HCT116 (cell line): ENCODE data around the gene NALCN. TPM values are rescaled to one million over a fixed set of nuclear protein-coding genes. Genes with fewer than 3 reads are reported as not detected.

ENCODE experiments used
- ATAC-seq: fragments of 200-7000 bp; cut with Tn5 transposase; 2 replicates; pipeline ENCODE4 v1.9.1; 2020; ENCODE audit warnings: mild to moderate bottlenecking, moderate library complexity
- BruUV-seq: library from RNA; stranded (reverse); fragments of 400-500 nt; replicated peaks from 2 replicates; lab custom pipeline; 2021; lab: Mats Ljungman, UMichigan
- CTCF ChIA-PET: fragments of 300-600 bp; sonication (Branson Sonifier 250); formaldehyde crosslinking; loops from one replicate; lab custom pipeline; 2021; ENCODE audit warnings: antibody characterized with exemption; lab: Charles Lee
- POLR2A ChIA-PET: fragments of 300-600, 350-600 bp; sonication (Branson Sonifier 250); formaldehyde crosslinking; loops from one replicate; lab custom pipeline; 2021; ENCODE audit warnings: antibody characterized with exemption; lab: Charles Lee
- RAD21 ChIA-PET, 2 experiments: fragments of 300-600 bp; sonication (Branson Sonifier 250); formaldehyde crosslinking; loops; one replicate each; lab custom pipeline; 2023; ENCODE audit warnings: low total read pairs in 2 of 2; ENCODE audit not compliant: uncharacterized antibody in 2 of 2, unreplicated experiment in 2 of 2, low non-redundant PET in 1 of 2; lab: Charles Lee
- DNase-seq: peaks from one replicate; pipeline ENCODE4 v3.0.0-alpha.2; 2010; ENCODE audit warnings: low read depth, low spot score
- H2AFZ ChIP-seq: fragments of 200-600 bp; shearing (Covaris generic), sonication (generic); 2 replicates; pipeline ENCODE4 v1.6.1; 2017; ENCODE audit warnings: low read depth, mixed run types, mixed read lengths, antibody characterized with exemption, low read length; ENCODE audit not compliant: poor library complexity, severe bottlenecking
- H3K27ac ChIP-seq: 2 replicates; pipeline ENCODE4 v1.5.1; 2012; ENCODE audit warnings: low read depth, low read length
- H3K27me3 ChIP-seq: fragments of 200-600 bp; sonication (generic); 2 replicates; pipeline ENCODE4 v1.6.1; 2016; ENCODE audit warnings: mixed run types, low read length, mixed read lengths; ENCODE audit not compliant: insufficient read depth
- H3K36me3 ChIP-seq, 2 experiments: fragments of 200-500 bp in 1 of 2; fragments of 200-600 bp in 1 of 2; sonication (Bioruptor generic) in 1 of 2; sonication (generic) in 1 of 2; 2 replicates each; pipeline versions ENCODE4 v1.5.1 to v1.6.1; 2014 to 2016; ENCODE audit warnings: low read length in 2 of 2, inconsistent platforms in 1 of 2, mixed read lengths in 1 of 2, mixed run types in 1 of 2; ENCODE audit not compliant: insufficient read depth in 2 of 2, control insufficient read depth in 1 of 2
- H3K4me1 ChIP-seq, 2 experiments: fragments of 200-600 bp in 1 of 2; sonication (generic) in 1 of 2; 2 replicates each; pipeline versions ENCODE4 v1.5.1 to v1.6.1; 2012 to 2017; ENCODE audit warnings: low read length in 2 of 2, inconsistent platforms in 1 of 2, mild to moderate bottlenecking in 1 of 2, mixed read lengths in 1 of 2, mixed run types in 1 of 2, moderate library complexity in 1 of 2; ENCODE audit not compliant: insufficient read depth in 2 of 2, control insufficient read depth in 1 of 2
- H3K4me2 ChIP-seq: fragments of 200-600 bp; sonication (generic); 2 replicates; pipeline ENCODE4 v1.6.1; 2017; ENCODE audit warnings: mixed run types, low read length, mixed read lengths
- H3K4me3 ChIP-seq, 2 experiments: fragments of 200-600 bp in 1 of 2; sonication (generic) in 1 of 2; replicated peaks in 1 of 2; 2 replicates each; pipeline ENCODE4 v1.5.1; 2011 to 2016; ENCODE audit warnings: low read length in 2 of 2, control low read depth in 1 of 2, low read depth in 1 of 2, mild to moderate bottlenecking in 1 of 2, mixed read lengths in 1 of 2, mixed run types in 1 of 2
- H3K79me2 ChIP-seq: fragments of 200-600 bp; sonication (generic); 2 replicates; pipeline ENCODE4 v1.6.1; 2017; ENCODE audit warnings: mild to moderate bottlenecking, mixed run types, low read length, moderate library complexity, mixed read lengths; ENCODE audit not compliant: insufficient read depth
- H3K9ac ChIP-seq: fragments of 200-600 bp; sonication (generic); 2 replicates; pipeline ENCODE4 v1.6.1; 2016; ENCODE audit warnings: low read length, mixed read lengths
- H3K9me2 ChIP-seq: fragments of 200-600 bp; sonication (generic), shearing (Covaris generic); 2 replicates; pipeline ENCODE4 v1.6.1; 2017; ENCODE audit warnings: mixed run types, mild to moderate bottlenecking, moderate library complexity; ENCODE audit not compliant: insufficient read depth
- H3K9me3 ChIP-seq, 2 experiments: fragments of 200-500 bp in 1 of 2; fragments of 200-600 bp in 1 of 2; sonication (Bioruptor generic) in 1 of 2; sonication (generic) in 1 of 2; 2 replicates each; pipeline ENCODE4 v1.6.1; 2014 to 2017; ENCODE audit warnings: low read length in 2 of 2, mixed read lengths in 2 of 2, inconsistent platforms in 1 of 2, low read depth in 1 of 2, mild to moderate bottlenecking in 1 of 2, mixed run types in 1 of 2, moderate library complexity in 1 of 2; ENCODE audit not compliant: control insufficient read depth in 1 of 2, insufficient read depth in 1 of 2
- H4K20me1 ChIP-seq: fragments of 200-600 bp; sonication (generic), shearing (Covaris generic); 2 replicates; pipeline ENCODE4 v1.6.1; 2017; ENCODE audit warnings: mixed run types, mild to moderate bottlenecking, moderate library complexity; ENCODE audit not compliant: insufficient read depth
- CBX3 ChIP-seq: IDR thresholded peaks from 2 replicates; pipeline ENCODE4 v1.6.1; 2012; ENCODE audit warnings: low read depth
- CEBPB ChIP-seq: IDR thresholded peaks from 2 replicates; pipeline ENCODE4 v1.6.1; 2012; ENCODE audit warnings: low read depth
- ELF1 ChIP-seq: IDR thresholded peaks from 2 replicates; pipeline ENCODE4 v1.6.1; 2012; ENCODE audit warnings: low read depth, borderline replicate concordance
- EZH2 ChIP-seq: fragments of 200-600 bp; sonication (generic); IDR thresholded peaks from 2 replicates; pipeline ENCODE4 v1.6.1; 2017; ENCODE audit warnings: antibody characterized with exemption, mixed run types
- EZH2phosphoT487 ChIP-seq: fragments of 200-600 bp; IDR thresholded peaks from 2 replicates; pipeline ENCODE4 v1.6.1; 2018; ENCODE audit warnings: antibody characterized with exemption, borderline replicate concordance
- JUND ChIP-seq: IDR thresholded peaks from 2 replicates; pipeline ENCODE4 v1.6.1; 2012
- SIN3A ChIP-seq: IDR thresholded peaks from 2 replicates; pipeline ENCODE4 v1.6.1; 2012; ENCODE audit warnings: low read depth
- SP1 ChIP-seq: IDR thresholded peaks from 2 replicates; pipeline ENCODE4 v1.6.1; 2012; ENCODE audit warnings: low read depth
- TCF7L2 ChIP-seq: IDR thresholded peaks from 2 replicates; pipeline ENCODE4 v1.7.0; 2011; ENCODE audit warnings: borderline replicate concordance, inconsistent platforms; ENCODE audit not compliant: insufficient read depth, insufficient read length; ENCODE audit errors: extremely low read depth
- YY1 ChIP-seq: IDR thresholded peaks from 2 replicates; pipeline ENCODE4 v1.6.1; 2011; ENCODE audit warnings: low read length, low read depth, moderate library complexity, mild to moderate bottlenecking; ENCODE audit not compliant: insufficient replicate concordance; ENCODE audit errors: extremely low read depth
- ZNF274 ChIP-seq: fragments of 200-500 bp; sonication (Bioruptor generic); IDR thresholded peaks from 2 replicates; pipeline ENCODE4 v1.6.1; 2014; ENCODE audit warnings: mild to moderate bottlenecking, low read depth, low read length, inconsistent platforms
- intact Hi-C: fragments of 100-400 bp; cut with micrococcal nuclease; formaldehyde crosslinking; loops from 2 replicates; pipeline ENCODE4 v1.10.0; 2022
- total RNA-seq: library from RNA; stranded (reverse); gene quantifications from one replicate; pipeline ENCODE4 v1.2.1, GENCODE V29; 2021; ENCODE audit not compliant: unreplicated experiment
- TF ChIP-seq, protein P1 (sequence below): IDR thresholded peaks from 2 replicates; pipeline ENCODE4 v1.6.1; 2012
- TF ChIP-seq, protein P2 (sequence below), 3 experiments: fragments of 200-600 bp in 1 of 3; sonication (generic) in 1 of 3; IDR thresholded peaks in 2 of 3; conservative IDR thresholded peaks in 1 of 3; 2 replicates each; pipeline ENCODE4 v1.5.1; 2012 to 2017; ENCODE audit warnings: low read depth in 2 of 3, low read length in 2 of 3, antibody characterized with exemption in 1 of 3, borderline replicate concordance in 1 of 3, control low read depth in 1 of 3, mild to moderate bottlenecking in 1 of 3, mixed read lengths in 1 of 3, mixed run types in 1 of 3, moderate library complexity in 1 of 3; ENCODE audit not compliant: insufficient read depth in 1 of 3
- TF ChIP-seq, protein P3 (sequence below): IDR thresholded peaks from 2 replicates; pipeline ENCODE4 v1.6.1; 2012; ENCODE audit warnings: low read depth

Gene NALCN
- total RNA-seq, 1 experiment from 2014 or later = not detected

DNA sequence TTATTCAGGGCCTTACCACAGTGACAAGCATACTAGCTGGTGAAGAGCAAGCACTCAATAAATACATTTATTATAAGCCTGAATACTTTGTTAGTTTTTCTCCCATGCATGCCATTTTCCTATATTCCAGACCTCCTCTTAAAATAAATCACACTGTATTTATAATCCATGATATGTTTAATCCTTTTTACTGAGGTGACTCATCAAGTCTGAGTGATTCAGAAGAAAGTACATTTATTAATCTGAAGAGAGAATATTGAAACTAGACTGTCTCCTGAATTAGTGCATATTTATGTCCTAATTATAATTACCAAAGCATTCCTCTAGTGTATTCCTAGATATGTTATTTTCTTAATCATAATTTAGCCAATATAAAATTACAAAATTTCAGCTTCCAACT is 323.3 kb downstream of the NALCN start:
- BruUV-seq = no TSS peak
- CTCF ChIA-PET = interaction anchor here (1.4 kb wide), 1 partner anchor 35 kb away, joined by 4 read pairs; no protein-coding TSS in a partner anchor

More for the DNA sequence above, 323.3 kb downstream of the NALCN start:
- Histone ChIP-seq H3K9me2 (no peaks in the 10 kb centered on the region), H3K27me3 (peaks cover 7% of the 10 kb centered on the region; the same call in 1 of the 2 replicates), H4K20me1 (no peaks in the 10 kb centered on the region), H3K4me1 (no peaks in the 10 kb centered on the region), H3K79me2 (no peaks in the 10 kb centered on the region), H3K9ac (no peak overlapping the region), H2AFZ (no peak overlapping the region), H3K36me3 (no peaks in the 10 kb centered on the region), H3K4me2 (no peak overlapping the region)
- RAD21 ChIA-PET = no interaction called here
- POLR2A ChIA-PET = no interaction called here
- intact Hi-C loops = no loop called here
- no peak for DNase-seq
- ATAC-seq = no peak
- no peak for TF ChIP-seq SIN3A
- TF ChIP-seq ELF1 = no peak
- TF ChIP-seq, protein P1, sequence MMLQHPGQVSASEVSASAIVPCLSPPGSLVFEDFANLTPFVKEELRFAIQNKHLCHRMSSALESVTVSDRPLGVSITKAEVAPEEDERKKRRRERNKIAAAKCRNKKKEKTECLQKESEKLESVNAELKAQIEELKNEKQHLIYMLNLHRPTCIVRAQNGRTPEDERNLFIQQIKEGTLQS = no peak
- TF ChIP-seq CEBPB = no peak
- TF ChIP-seq CBX3 = no peak
- TF ChIP-seq EZH2phosphoT487 = no peak
- TF ChIP-seq, protein P2, sequence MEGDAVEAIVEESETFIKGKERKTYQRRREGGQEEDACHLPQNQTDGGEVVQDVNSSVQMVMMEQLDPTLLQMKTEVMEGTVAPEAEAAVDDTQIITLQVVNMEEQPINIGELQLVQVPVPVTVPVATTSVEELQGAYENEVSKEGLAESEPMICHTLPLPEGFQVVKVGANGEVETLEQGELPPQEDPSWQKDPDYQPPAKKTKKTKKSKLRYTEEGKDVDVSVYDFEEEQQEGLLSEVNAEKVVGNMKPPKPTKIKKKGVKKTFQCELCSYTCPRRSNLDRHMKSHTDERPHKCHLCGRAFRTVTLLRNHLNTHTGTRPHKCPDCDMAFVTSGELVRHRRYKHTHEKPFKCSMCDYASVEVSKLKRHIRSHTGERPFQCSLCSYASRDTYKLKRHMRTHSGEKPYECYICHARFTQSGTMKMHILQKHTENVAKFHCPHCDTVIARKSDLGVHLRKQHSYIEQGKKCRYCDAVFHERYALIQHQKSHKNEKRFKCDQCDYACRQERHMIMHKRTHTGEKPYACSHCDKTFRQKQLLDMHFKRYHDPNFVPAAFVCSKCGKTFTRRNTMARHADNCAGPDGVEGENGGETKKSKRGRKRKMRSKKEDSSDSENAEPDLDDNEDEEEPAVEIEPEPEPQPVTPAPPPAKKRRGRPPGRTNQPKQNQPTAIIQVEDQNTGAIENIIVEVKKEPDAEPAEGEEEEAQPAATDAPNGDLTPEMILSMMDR (IDR thresholded peaks at IDR 0.05 in 2 of 3, conservative IDR thresholded peaks at IDR 0.05 in 1 of 3; ENCODE audit: borderline replicate concordance in 1 of 3, insufficient read depth in 1 of 3, low read depth in 2 of 3, low read length in 2 of 3) = no peak
- TF ChIP-seq ZNF274 = no peak
- TF ChIP-seq JUND = no peak
- no peak for TF ChIP-seq SP1
- no peak for TF ChIP-seq EZH2
- TF ChIP-seq, protein P3, sequence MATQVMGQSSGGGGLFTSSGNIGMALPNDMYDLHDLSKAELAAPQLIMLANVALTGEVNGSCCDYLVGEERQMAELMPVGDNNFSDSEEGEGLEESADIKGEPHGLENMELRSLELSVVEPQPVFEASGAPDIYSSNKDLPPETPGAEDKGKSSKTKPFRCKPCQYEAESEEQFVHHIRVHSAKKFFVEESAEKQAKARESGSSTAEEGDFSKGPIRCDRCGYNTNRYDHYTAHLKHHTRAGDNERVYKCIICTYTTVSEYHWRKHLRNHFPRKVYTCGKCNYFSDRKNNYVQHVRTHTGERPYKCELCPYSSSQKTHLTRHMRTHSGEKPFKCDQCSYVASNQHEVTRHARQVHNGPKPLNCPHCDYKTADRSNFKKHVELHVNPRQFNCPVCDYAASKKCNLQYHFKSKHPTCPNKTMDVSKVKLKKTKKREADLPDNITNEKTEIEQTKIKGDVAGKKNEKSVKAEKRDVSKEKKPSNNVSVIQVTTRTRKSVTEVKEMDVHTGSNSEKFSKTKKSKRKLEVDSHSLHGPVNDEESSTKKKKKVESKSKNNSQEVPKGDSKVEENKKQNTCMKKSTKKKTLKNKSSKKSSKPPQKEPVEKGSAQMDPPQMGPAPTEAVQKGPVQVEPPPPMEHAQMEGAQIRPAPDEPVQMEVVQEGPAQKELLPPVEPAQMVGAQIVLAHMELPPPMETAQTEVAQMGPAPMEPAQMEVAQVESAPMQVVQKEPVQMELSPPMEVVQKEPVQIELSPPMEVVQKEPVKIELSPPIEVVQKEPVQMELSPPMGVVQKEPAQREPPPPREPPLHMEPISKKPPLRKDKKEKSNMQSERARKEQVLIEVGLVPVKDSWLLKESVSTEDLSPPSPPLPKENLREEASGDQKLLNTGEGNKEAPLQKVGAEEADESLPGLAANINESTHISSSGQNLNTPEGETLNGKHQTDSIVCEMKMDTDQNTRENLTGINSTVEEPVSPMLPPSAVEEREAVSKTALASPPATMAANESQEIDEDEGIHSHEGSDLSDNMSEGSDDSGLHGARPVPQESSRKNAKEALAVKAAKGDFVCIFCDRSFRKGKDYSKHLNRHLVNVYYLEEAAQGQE = no peak
- no peak for TF ChIP-seq YY1
- TF ChIP-seq TCF7L2 = no peak
- TF ChIP-seq, all 23 proteins: peak for 0
- Histone ChIP-seq H3K9me3 (no peaks in the 10 kb centered on the region), H3K27ac (no peak overlapping the region), H3K4me3 (no peak overlapping the region)
